ENCODE data around the gene SLC2A13. TPM values are rescaled to one million over a fixed set of nuclear protein-coding genes. Genes with fewer than 3 reads are reported as not detected.

Gene SLC2A13
- total and polyA plus RNA-seq, 9 donors: 2.6 to 6.4 (median 3.6) TPM

- peaks cover 3% of the 10 kb centered on the region for H3K4me1 ChIP-seq (ENCODE audit: control insufficient read depth, insufficient read depth, low read length)
- no peak overlapping the region for H3K27ac ChIP-seq (ENCODE audit: low read length)
- no peaks in the 10 kb centered on the region for H3K9me3 ChIP-seq (replicated peaks; ENCODE audit: control insufficient read depth, low read depth, low read length)
- no CpG with 5 or more reads among the region's 1 CpG for WGBS (ENCODE audit: insufficient coverage)
- no peaks in the 10 kb centered on the region for H3K27me3 ChIP-seq (ENCODE audit: control insufficient read depth, insufficient read depth, low read length)
- H3K36me3 ChIP-seq (ENCODE audit: control insufficient read depth, insufficient read depth, low read length): no peaks in the 10 kb centered on the region
- no peak for DNase-seq
- H3K4me3 ChIP-seq (ENCODE audit: low read length): no peak overlapping the region
These were observed 218.0 kb downstream of the SLC2A13 start for GRCh38 chr12:39887856-39888255.

GRCh38 chr12:39886106-39886505 lies 219.8 kb downstream of the SLC2A13 start:
- no peaks in the 10 kb centered on the region for H3K36me3 ChIP-seq (ENCODE audit: control insufficient read depth, insufficient read depth, low read length)
- H3K27me3 ChIP-seq (ENCODE audit: control insufficient read depth, insufficient read depth, low read length): no peaks in the 10 kb centered on the region
- DNase-seq: no peak
- no peak overlapping the region for H3K4me3 ChIP-seq (ENCODE audit: low read length)
- H3K9me3 ChIP-seq (replicated peaks; ENCODE audit: control insufficient read depth, low read depth, low read length): no peaks in the 10 kb centered on the region
- H3K4me1 ChIP-seq (ENCODE audit: control insufficient read depth, insufficient read depth, low read length): no peaks in the 10 kb centered on the region
- H3K27ac ChIP-seq (ENCODE audit: low read length): no peak overlapping the region
- no CpG with 5 or more reads among the region's 3 CpGs for WGBS (ENCODE audit: insufficient coverage)

- DNase-seq: no peak
- Histone ChIP-seq H3K27ac (ENCODE audit: low read length) (no peak overlapping the region), H3K4me1 (ENCODE audit: control insufficient read depth, insufficient read depth, low read length) (no peaks in the 10 kb centered on the region), H3K27me3 (ENCODE audit: control insufficient read depth, insufficient read depth, low read length) (no peaks in the 10 kb centered on the region), H3K9me3 (replicated peaks; ENCODE audit: control insufficient read depth, low read depth, low read length) (no peaks in the 10 kb centered on the region), H3K4me3 (ENCODE audit: low read length) (no peak overlapping the region), H3K36me3 (ENCODE audit: control insufficient read depth, insufficient read depth, low read length) (no peaks in the 10 kb centered on the region)
- no CpG with 5 or more reads among the region's 2 CpGs for WGBS (ENCODE audit: insufficient coverage)
These were observed 221.2 kb downstream of the SLC2A13 start for GRCh38 chr12:39884616-39885125.

GRCh38 chr12:39883411-39883810 lies 222.5 kb downstream of the SLC2A13 start:
- peaks cover 7% of the 10 kb centered on the region for H3K9me3 ChIP-seq (replicated peaks; ENCODE audit: control insufficient read depth, low read depth, low read length)
- no peaks in the 10 kb centered on the region for H3K27me3 ChIP-seq (ENCODE audit: control insufficient read depth, insufficient read depth, low read length)
- no peak for DNase-seq
- WGBS (ENCODE audit: insufficient coverage): no CpG with 5 or more reads among the region's 2 CpGs
- H3K36me3 ChIP-seq (ENCODE audit: control insufficient read depth, insufficient read depth, low read length): no peaks in the 10 kb centered on the region
- H3K27ac ChIP-seq (ENCODE audit: low read length): no peak overlapping the region
- no peak overlapping the region for H3K4me3 ChIP-seq (ENCODE audit: low read length)
- no peaks in the 10 kb centered on the region for H3K4me1 ChIP-seq (ENCODE audit: control insufficient read depth, insufficient read depth, low read length)

- no peak for DNase-seq
- Histone ChIP-seq H3K9me3 (replicated peaks; ENCODE audit: control insufficient read depth, low read depth, low read length) (peaks cover 7% of the 10 kb centered on the region), H3K4me1 (ENCODE audit: control insufficient read depth, insufficient read depth, low read length) (no peaks in the 10 kb centered on the region), H3K27ac (ENCODE audit: low read length) (no peak overlapping the region), H3K27me3 (ENCODE audit: control insufficient read depth, insufficient read depth, low read length) (no peaks in the 10 kb centered on the region), H3K36me3 (ENCODE audit: control insufficient read depth, insufficient read depth, low read length) (no peaks in the 10 kb centered on the region), H3K4me3 (ENCODE audit: low read length) (no peak overlapping the region)
These were observed 227.1 kb downstream of the SLC2A13 start for GRCh38 chr12:39878753-39879152.

- no peak overlapping the region for H3K27ac ChIP-seq (ENCODE audit: low read length)
- H3K36me3 ChIP-seq (ENCODE audit: control insufficient read depth, insufficient read depth, low read length): no peaks in the 10 kb centered on the region
- no peak overlapping the region for H3K4me3 ChIP-seq (ENCODE audit: low read length)
- peaks cover 7% of the 10 kb centered on the region for H3K9me3 ChIP-seq (replicated peaks; ENCODE audit: control insufficient read depth, low read depth, low read length)
- no peak for DNase-seq
- no peaks in the 10 kb centered on the region for H3K4me1 ChIP-seq (ENCODE audit: control insufficient read depth, insufficient read depth, low read length)
- no peaks in the 10 kb centered on the region for H3K27me3 ChIP-seq (ENCODE audit: control insufficient read depth, insufficient read depth, low read length)
These were observed 230.2 kb downstream of the SLC2A13 start for GRCh38 chr12:39875721-39876120.

- Histone ChIP-seq H3K9me3 (replicated peaks; ENCODE audit: control insufficient read depth, low read depth, low read length) (peaks cover 7% of the 10 kb centered on the region), H3K4me1 (ENCODE audit: control insufficient read depth, insufficient read depth, low read length) (no peaks in the 10 kb centered on the region), H3K27me3 (ENCODE audit: control insufficient read depth, insufficient read depth, low read length) (no peaks in the 10 kb centered on the region), H3K36me3 (ENCODE audit: control insufficient read depth, insufficient read depth, low read length) (no peaks in the 10 kb centered on the region), H3K4me3 (ENCODE audit: low read length) (no peak overlapping the region), H3K27ac (ENCODE audit: low read length) (no peak overlapping the region)
- DNase-seq: no peak
- 36% methylated on average over 1 of the region's 2 CpGs for WGBS (ENCODE audit: insufficient coverage)
These were observed 231.1 kb downstream of the SLC2A13 start for GRCh38 chr12:39874785-39875184.

- Histone ChIP-seq H3K9me3 (replicated peaks; ENCODE audit: control insufficient read depth, low read depth, low read length) (no peaks in the 10 kb centered on the region), H3K27me3 (ENCODE audit: control insufficient read depth, insufficient read depth, low read length) (no peaks in the 10 kb centered on the region), H3K4me1 (ENCODE audit: control insufficient read depth, insufficient read depth, low read length) (no peaks in the 10 kb centered on the region), H3K4me3 (ENCODE audit: low read length) (no peak overlapping the region), H3K36me3 (ENCODE audit: control insufficient read depth, insufficient read depth, low read length) (no peaks in the 10 kb centered on the region), H3K27ac (ENCODE audit: low read length) (no peak overlapping the region)
- WGBS (ENCODE audit: insufficient coverage): no CpG with 5 or more reads among the region's 1 CpG
- DNase-seq: no peak
These were observed 232.8 kb downstream of the SLC2A13 start for GRCh38 chr12:39873065-39873464.

- 82% methylated on average over 1 of the region's 3 CpGs for WGBS (ENCODE audit: insufficient coverage)
- H3K27me3 ChIP-seq (ENCODE audit: control insufficient read depth, insufficient read depth, low read length): no peaks in the 10 kb centered on the region
These were observed 233.5 kb downstream of the SLC2A13 start for GRCh38 chr12:39872425-39872824.

GRCh38 chr12:39868328-39868725 lies 237.6 kb downstream of the SLC2A13 start:
- no peak overlapping the region for H3K4me3 ChIP-seq (ENCODE audit: low read length)
- WGBS (ENCODE audit: insufficient coverage): no CpG with 5 or more reads among the region's 1 CpG
- H3K27ac ChIP-seq (ENCODE audit: low read length): no peak overlapping the region
- no peaks in the 10 kb centered on the region for H3K36me3 ChIP-seq (ENCODE audit: control insufficient read depth, insufficient read depth, low read length)
- H3K4me1 ChIP-seq (ENCODE audit: control insufficient read depth, insufficient read depth, low read length): no peaks in the 10 kb centered on the region
- no peaks in the 10 kb centered on the region for H3K9me3 ChIP-seq (replicated peaks; ENCODE audit: control insufficient read depth, low read depth, low read length)
- peak; percentile 41 for DNase-seq
- no peaks in the 10 kb centered on the region for H3K27me3 ChIP-seq (ENCODE audit: control insufficient read depth, insufficient read depth, low read length)

More at GRCh38 chr12:39872425-39872824, 233.5 kb downstream of the SLC2A13 start:
- Histone ChIP-seq H3K4me3 (ENCODE audit: low read length) (no peak overlapping the region), H3K36me3 (ENCODE audit: control insufficient read depth, insufficient read depth, low read length) (no peaks in the 10 kb centered on the region), H3K4me1 (ENCODE audit: control insufficient read depth, insufficient read depth, low read length) (no peaks in the 10 kb centered on the region), H3K9me3 (replicated peaks; ENCODE audit: control insufficient read depth, low read depth, low read length) (no peaks in the 10 kb centered on the region), H3K27ac (ENCODE audit: low read length) (no peak overlapping the region)
- no peak for DNase-seq

- Histone ChIP-seq H3K9me3 (replicated peaks; ENCODE audit: control insufficient read depth, low read depth, low read length) (no peaks in the 10 kb centered on the region), H3K27me3 (ENCODE audit: control insufficient read depth, insufficient read depth, low read length) (no peaks in the 10 kb centered on the region), H3K36me3 (ENCODE audit: control insufficient read depth, insufficient read depth, low read length) (no peaks in the 10 kb centered on the region), H3K4me1 (ENCODE audit: control insufficient read depth, insufficient read depth, low read length) (no peaks in the 10 kb centered on the region), H3K27ac (ENCODE audit: low read length) (no peak overlapping the region), H3K4me3 (ENCODE audit: low read length) (no peak overlapping the region)
- no CpG with 5 or more reads among the region's 1 CpG for WGBS (ENCODE audit: insufficient coverage)
- DNase-seq: peak; percentile 51
These were observed 238.1 kb downstream of the SLC2A13 start for GRCh38 chr12:39867631-39868327.
